ENCODE measurements around the gene ITM2C.
A peak's percentile ranks its signal among the peaks of the same experiment; 100 is the strongest.

ITM2C gene

GRCh38 chr2:230893338-230893737 is 28.6 kb downstream of the ITM2C start:
- DNase-seq (ENCODE audit: low read depth, low spot score), result no peak

- DNase-seq (ENCODE audit: low read depth, low spot score), result peak; percentile 44
Observed at GRCh38 chr2:230893841-230894781, 29.4 kb downstream of the ITM2C start.

- no peak for DNase-seq (ENCODE audit: low read depth, low spot score)
Observed at GRCh38 chr2:230895536-230896345, 31.0 kb downstream of the ITM2C start.

GRCh38 chr2:230896346-230897115 is 31.8 kb downstream of the ITM2C start:
- DNase-seq (ENCODE audit: low read depth, low spot score), result no peak

GRCh38 chr2:230898016-230898712 is 33.4 kb downstream of the ITM2C start:
- no peak for DNase-seq (ENCODE audit: low read depth, low spot score)

- DNase-seq (ENCODE audit: low read depth, low spot score), result no peak
Observed at GRCh38 chr2:230898713-230899091, 34.0 kb downstream of the ITM2C start.

GRCh38 chr2:230899287-230899686 is 34.5 kb downstream of the ITM2C start:
- DNase-seq (ENCODE audit: low read depth, low spot score), result no peak

- no peak for DNase-seq (ENCODE audit: low read depth, low spot score)
Observed at GRCh38 chr2:230899786-230900185, 35.0 kb downstream of the ITM2C start.

- no peak for DNase-seq (ENCODE audit: low read depth, low spot score)
Observed at GRCh38 chr2:230900336-230900995, 35.7 kb downstream of the ITM2C start.

GRCh38 chr2:230901006-230901405 is 36.3 kb downstream of the ITM2C start:
- no peak for DNase-seq (ENCODE audit: low read depth, low spot score)

GRCh38 chr2:230902180-230902899 is 37.6 kb downstream of the ITM2C start:
- peak; percentile 78 for DNase-seq (ENCODE audit: low read depth, low spot score)

- no peak for DNase-seq (ENCODE audit: low read depth, low spot score)
Observed at GRCh38 chr2:230903231-230904150, 38.7 kb downstream of the ITM2C start.

- DNase-seq (ENCODE audit: low read depth, low spot score), result no peak
Observed at GRCh38 chr2:230904856-230905447, 40.2 kb downstream of the ITM2C start.

- peak; percentile 20 for DNase-seq (ENCODE audit: low read depth, low spot score)
Observed at GRCh38 chr2:230905448-230906421, 41.0 kb downstream of the ITM2C start.

GRCh38 chr2:230906471-230907230 is 41.9 kb downstream of the ITM2C start:
- DNase-seq (ENCODE audit: low read depth, low spot score), result no peak

- DNase-seq (ENCODE audit: low read depth, low spot score), result no peak
Observed at GRCh38 chr2:230907361-230908091, 42.8 kb downstream of the ITM2C start.

Data from astrocyte of the hippocampus (primary cell).